HL-60 (cell line): ENCODE results near the gene VAV2.

Experiments used
- DNase-seq, 2 experiments: peaks; one replicate each; pipeline ENCODE4 v3.0.0-alpha.2; 2010 to 2020; ENCODE audit warnings: low read depth in 1 of 2, low spot score in 1 of 2
- H3K27ac ChIP-seq: fragments of 250-450 bp; sonication (Bioruptor Pico); replicated peaks from 2 replicates; pipeline ENCODE4 v1.5.1; 2020; ENCODE audit warnings: mild to moderate bottlenecking, moderate library complexity
- H3K27me3 ChIP-seq: fragments of 250-450 bp; sonication (Bioruptor Pico); 2 replicates; pipeline ENCODE4 v1.5.1; 2021; ENCODE audit warnings: mild to moderate bottlenecking, moderate library complexity; ENCODE audit not compliant: insufficient read depth, poor library complexity, severe bottlenecking
- H3K4me3 ChIP-seq: replicated peaks from 2 replicates; pipeline ENCODE4 v1.5.1; 2011; ENCODE audit warnings: mild to moderate bottlenecking, control low read depth, low read length; ENCODE audit not compliant: insufficient read depth
- CTCF ChIP-seq: IDR thresholded peaks from one replicate; pipeline ENCODE4 v1.5.1; 2011; ENCODE audit warnings: low read length, control low read depth, inconsistent platforms; ENCODE audit not compliant: insufficient read depth
- GABPA ChIP-seq: IDR thresholded peaks from 2 replicates; pipeline ENCODE4 v1.6.1; 2012; ENCODE audit warnings: low read depth
- POLR2AphosphoS5 ChIP-seq: IDR thresholded peaks from 2 replicates; pipeline ENCODE4 v1.6.1; 2012; ENCODE audit warnings: low read depth
- REST ChIP-seq: IDR thresholded peaks from 2 replicates; pipeline ENCODE4 v1.6.1; 2012; ENCODE audit warnings: low read depth; ENCODE audit not compliant: insufficient replicate concordance
- SPI1 ChIP-seq: IDR thresholded peaks from 2 replicates; pipeline ENCODE4 v1.6.1; 2012; ENCODE audit warnings: low read depth, mild to moderate bottlenecking, borderline replicate concordance

Gene VAV2

GRCh38 chr9:133844398-133844784, 147.7 kb downstream of the VAV2 start:
- H3K27ac ChIP-seq, result no peak overlapping the region
- no peak overlapping the region for H3K4me3 ChIP-seq
- peaks cover 2% of the 10 kb centered on the region for H3K27me3 ChIP-seq
- DNase-seq, result no peak
- no peak for TF ChIP-seq REST
- TF ChIP-seq CTCF, result no peak
- no peak for TF ChIP-seq SPI1
- no peak for TF ChIP-seq GABPA
- no peak for TF ChIP-seq POLR2AphosphoS5

GRCh38 chr9:133843751-133844397, 148.2 kb downstream of the VAV2 start:
- DNase-seq, result no peak
- Histone ChIP-seq H3K27ac (no peak overlapping the region), H3K27me3 (peaks cover 2% of the 10 kb centered on the region), H3K4me3 (no peak overlapping the region)
- TF ChIP-seq SPI1 (no peak), POLR2AphosphoS5 (no peak), GABPA (no peak), REST (no peak), CTCF (no peak)

GRCh38 chr9:133843250-133843649, 148.9 kb downstream of the VAV2 start:
- no peak overlapping the region for H3K4me3 ChIP-seq
- TF ChIP-seq SPI1 (no peak), CTCF (no peak), GABPA (no peak), REST (no peak), POLR2AphosphoS5 (no peak)
- peaks cover 2% of the 10 kb centered on the region for H3K27me3 ChIP-seq
- DNase-seq, result no peak
- H3K27ac ChIP-seq, result no peak overlapping the region
